ENCODE data around the gene POLD4. TPM values are rescaled to one million over a fixed set of nuclear protein-coding genes. Genes with fewer than 3 reads are reported as not detected.
A peak's percentile ranks its signal among the peaks of the same experiment; 100 is the strongest.

POLD4 gene
- polyA plus RNA-seq, 12 donors = 19.0 to 36.9 (median 25.9) TPM; not detected in 1

DNA sequence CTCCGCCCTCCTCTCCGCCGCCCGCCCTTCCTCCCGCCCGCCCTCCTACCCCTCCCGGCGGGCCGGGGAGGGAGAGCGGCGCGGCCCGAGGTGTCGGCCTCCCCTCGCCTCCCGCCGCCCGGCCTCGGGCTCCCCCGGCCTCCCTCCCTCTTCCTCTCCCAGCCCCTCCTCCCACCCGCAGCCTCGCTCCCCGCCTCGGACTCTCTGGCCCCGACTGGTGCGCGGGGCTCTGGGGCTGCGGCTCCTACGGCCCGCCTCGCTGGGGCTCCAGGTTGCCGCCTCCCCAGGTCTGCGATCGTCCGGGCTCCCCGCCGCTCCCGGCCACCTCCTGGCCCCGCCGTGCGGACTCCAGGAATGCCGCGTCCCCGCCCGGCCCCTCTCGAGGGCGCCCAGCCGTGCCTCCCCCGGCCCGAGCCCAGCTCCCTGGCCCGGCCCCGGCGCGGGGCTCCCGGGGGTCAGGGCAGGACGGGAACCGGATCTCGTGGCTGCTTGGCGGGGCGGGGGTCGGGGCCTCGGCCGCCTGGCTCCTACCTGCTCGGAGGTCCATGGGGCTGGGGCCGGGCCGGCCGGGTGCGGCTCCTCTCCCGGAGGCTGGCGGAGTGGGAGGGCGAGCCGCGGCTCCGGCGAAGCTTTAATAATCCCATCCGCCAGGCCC is 19.8 kb upstream of the POLD4 start, which contains the start of gene CLCF1:
CLCF1 (minus strand) TSS at position 606 of the 655 bp plus-strand sequence; CDS start at position 547, 59 bp downstream.
- DNase-seq = peak; percentile 63

GRCh38 chr11:67372321-67372992 is 19.1 kb upstream of the POLD4 start:
- no peak for DNase-seq

DNA sequence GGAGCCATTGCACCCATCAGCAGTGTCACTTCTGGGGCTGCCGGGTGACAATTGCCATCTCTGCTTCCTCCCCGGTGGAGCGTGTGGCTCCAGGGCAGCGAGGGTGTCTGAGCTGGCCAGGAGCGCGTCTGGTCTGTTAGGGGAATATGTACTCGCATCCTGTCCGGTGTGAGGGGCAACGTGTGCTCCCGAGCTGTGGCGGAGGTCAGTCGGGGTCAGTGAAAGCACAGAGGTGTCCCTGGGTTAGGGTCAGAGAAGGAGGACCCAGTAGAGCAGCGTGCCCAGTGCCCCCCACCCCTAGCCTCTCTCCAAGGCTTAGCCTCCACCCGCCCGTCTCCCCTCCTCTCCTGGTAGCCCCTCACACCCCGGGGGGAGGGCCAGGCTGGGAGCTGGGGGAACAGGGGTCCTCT is 18.6 kb upstream of the POLD4 start:
- no peak for DNase-seq

DNA sequence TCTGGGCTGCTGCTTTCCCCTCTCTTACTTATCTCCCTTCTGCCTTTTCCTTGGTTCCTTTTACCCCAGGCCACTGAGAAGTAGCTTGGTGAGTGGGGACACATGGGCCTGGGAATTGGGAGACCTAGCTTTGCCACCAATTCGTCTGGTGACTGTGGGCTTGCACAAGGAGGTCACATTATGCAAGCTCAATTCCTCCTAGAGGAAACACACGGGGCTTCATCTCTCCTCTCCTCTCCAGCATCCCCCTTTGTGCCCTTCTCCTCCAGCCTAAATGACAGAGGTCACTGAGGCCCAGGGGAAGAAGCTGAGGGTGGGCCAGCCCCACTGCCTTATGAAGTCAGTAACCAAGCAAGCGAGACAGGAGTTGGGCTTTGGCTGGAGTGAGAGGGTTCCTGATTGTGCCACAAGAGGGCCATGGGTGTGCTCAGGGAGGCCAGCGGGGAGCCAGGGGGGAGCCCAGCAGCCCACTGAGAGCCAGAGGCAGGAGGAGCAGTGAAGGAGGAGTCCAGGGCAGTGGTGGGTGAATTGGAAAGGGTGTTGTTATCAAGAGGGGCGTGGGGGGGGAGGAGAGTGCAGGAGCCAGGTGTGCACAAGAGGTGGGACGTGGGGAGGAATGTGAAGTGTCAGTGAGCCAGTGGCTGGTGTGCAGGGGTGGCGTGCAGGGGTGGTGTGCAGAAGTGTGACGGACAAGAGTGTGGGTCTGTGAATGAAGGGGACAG is 18.0 kb upstream of the POLD4 start:
- no peak for DNase-seq

GRCh38 chr11:67370351-67371076 is 17.2 kb upstream of the POLD4 start:
- DNase-seq = no peak

GRCh38 chr11:67369801-67370284 is 16.5 kb upstream of the POLD4 start:
- no peak for DNase-seq

GRCh38 chr11:67369275-67369674 is 15.9 kb upstream of the POLD4 start:
- no peak for DNase-seq

GRCh38 chr11:67368621-67369020 is 15.3 kb upstream of the POLD4 start:
- DNase-seq = no peak

DNA sequence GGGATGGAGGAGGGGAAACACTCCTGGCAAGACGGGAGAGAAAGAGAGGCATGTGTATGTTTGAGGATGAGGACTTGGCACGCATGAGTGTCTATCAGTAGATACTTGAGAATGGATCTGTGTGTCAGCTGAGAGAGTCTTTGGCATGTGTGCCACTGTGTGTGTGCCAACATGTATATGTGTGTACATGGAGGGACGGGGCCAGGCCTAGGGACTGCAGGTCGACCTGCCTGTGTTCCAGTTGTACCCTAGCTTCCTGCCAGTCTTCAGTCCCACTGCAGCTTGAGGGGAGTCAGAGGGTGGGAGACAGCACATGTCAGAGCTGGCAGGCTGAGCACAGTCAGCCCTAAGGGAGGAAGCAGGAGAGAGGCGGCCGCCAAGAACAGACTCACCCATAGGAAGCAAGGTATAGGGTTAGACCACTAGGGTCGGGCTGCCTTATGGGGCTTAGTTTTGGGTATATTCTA is 14.4 kb upstream of the POLD4 start:
- no peak for DNase-seq

DNA sequence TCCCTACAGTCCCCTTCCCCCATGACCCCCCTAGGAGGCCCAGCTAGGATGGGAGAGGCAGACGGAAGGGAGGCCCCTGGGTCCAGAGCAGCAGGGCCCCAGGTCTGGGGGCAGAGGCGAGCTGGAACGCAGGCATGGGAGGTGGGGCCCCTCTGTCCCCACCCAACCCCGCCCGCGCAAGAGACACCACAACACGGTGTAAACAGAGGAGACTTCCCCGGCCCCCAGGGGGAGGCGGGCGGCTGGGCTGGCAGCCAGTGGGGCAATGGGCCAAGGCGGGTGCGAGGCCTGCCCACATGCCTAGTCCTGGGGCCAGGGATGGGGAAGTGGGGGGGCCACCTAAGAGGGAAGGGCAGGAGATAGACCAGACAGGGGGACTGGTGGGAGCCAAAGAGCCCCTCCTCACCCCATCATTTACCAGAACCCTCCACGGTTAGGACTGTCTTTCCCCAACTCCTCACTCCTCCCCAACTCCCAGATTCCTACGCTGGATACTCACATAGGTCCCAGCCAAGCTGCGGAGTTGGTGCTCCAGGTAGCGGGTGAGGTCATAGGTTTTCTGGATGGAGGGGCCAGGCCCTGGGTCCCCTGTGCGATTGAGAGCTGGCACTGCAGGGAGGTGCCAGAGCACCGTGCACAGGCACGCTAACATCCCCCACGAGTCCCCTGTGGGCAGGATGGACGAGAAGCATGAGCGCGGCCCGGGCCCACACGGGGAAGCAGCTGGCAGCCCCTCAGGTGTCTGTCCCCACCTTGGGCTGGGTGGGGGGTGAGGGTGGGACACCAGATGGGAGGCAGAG is 13.8 kb upstream of the POLD4 start:
- DNase-seq = no peak

DNA sequence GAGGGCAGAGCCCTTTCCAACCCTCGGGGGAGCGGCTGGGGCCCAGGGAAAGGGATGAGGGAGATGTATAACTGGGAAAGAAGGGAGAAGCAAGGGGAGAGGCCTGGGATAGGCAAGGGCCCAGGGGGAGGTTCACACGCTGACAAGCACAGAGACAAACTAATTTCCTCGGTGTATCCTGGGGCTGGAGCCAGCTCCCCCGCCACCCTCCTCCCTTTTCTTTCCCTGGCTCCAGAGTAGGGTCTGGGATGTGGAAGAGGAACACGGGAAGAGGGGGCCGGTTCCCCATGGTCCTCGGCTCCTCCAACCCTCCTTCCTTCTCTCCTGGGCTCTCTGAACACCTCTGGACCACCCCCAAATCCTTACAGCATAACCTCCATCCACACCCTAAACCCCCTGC is 13.2 kb upstream of the POLD4 start:
- peak; percentile 61 for DNase-seq

DNA sequence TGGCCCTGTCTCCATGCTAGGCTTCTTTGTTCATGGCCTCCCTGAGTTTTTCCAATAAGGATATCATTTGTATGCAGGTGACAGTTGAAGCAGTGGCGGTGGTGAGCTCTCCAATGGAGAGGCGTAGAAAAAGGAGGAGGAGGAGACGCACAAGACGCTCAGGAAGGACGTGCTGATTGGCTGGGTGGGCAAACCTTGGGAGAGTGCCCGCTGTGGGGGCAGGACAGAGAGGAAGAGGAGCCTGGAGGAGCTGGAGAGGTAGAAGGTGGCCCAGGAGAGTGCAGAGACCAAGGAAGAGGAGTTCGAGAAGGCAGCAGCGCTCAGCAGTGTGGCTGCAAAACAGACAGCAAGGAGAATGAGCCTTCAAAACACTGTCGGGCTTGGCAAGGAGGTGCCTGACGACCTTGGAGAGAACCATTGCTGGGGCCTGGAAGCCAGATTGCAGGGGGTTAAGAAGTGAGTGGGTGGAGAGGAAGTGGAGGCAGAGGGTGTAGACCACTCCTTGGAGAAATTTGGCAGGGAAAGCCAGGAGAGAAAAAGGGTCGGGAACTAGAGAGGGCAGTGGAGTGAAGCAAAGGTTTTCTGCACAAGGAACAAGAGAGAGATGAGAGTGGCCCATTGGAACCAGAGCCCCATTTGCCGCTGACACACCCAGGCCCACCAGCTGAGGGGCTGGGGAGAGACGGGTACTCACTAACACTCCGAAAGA is 12.5 kb upstream of the POLD4 start:
- no peak for DNase-seq

- no peak for DNase-seq
These were observed 11.7 kb upstream of the POLD4 start for GRCh38 chr11:67364783-67365722.

DNA sequence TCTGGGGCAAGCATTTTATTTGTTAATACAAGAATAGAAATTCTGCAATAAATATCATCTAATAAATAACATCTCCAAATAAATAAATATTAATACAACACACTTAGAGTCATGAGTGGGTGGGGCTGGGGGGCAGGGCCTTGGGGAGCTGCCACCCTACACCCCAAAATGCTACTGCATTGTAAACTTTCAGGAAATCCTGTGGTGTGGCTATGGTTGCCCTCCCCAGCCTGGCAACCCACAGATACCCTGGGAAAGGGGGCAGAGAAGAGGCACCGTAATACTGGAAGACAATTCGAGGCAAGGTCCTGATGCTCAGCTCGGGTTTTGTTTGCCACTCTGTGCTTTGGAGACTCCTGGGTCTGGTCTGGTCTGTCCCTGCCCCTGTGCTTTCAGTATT is 10.8 kb upstream of the POLD4 start:
- DNase-seq = no peak

GRCh38 chr11:67357831-67358670 is 4.7 kb upstream of the POLD4 start:
- no peak for DNase-seq

GRCh38 chr11:67356864-67357561 is 3.7 kb upstream of the POLD4 start:
- peak; percentile 72 for DNase-seq

GRCh38 chr11:67356387-67356863 is 3.1 kb upstream of the POLD4 start:
- DNase-seq = no peak
